ENCODE data around the gene SIM1. TPM values are rescaled to one million over a fixed set of nuclear protein-coding genes. Genes with fewer than 3 reads are reported as not detected.
A peak's percentile ranks its signal among the peaks of the same experiment; 100 is the strongest.

Gene SIM1
- total and polyA plus RNA-seq, 2 experiments from 2014 or later, result 0.30 TPM; not detected in 1

DNA sequence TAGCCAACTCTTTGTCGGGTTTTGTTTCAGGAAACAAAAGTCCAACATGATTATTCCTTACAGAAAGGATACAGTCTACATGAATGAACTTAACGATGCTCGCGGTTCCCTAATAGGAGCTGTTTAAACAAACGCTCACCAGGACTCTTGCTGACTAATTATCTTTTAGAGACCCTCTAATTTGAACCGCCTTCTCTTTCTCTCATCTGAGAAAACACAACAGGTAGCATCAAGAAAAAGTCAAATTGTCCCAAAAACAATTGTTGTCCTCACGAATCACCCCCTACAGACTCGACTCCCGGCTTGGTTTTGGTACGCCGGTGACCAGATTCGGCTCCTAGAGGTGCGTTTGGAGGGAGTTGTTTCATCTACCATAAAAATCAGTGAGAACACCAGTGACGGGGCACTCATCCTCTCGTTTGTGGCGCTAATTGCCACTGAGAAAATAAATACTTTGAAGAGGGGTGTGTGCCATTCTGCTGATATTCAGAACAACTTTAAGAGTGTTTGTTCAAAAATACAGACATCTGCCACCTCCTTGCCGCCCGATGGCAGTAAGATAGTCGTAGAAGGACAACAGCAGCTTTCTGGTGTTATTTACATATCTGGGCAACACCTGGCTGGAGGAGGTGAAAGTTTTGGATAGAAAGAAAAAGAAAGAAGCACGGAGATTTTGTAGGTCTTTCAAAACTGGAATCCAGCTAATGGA is 1.1 kb upstream of the SIM1 start:
- H3K36me3 ChIP-seq (replicated peaks; ENCODE audit: insufficient read depth, low read depth), result no peaks in the 10 kb centered on the region
- H3K4me3 ChIP-seq, result peak overlapping the region; percentile 52
- peak overlapping the region; percentile 76 for H2AFZ ChIP-seq
- H3K27ac ChIP-seq, result no peak overlapping the region
- DNase-seq (ENCODE audit: low spot score), result no peak
- TF ChIP-seq, protein P1, sequence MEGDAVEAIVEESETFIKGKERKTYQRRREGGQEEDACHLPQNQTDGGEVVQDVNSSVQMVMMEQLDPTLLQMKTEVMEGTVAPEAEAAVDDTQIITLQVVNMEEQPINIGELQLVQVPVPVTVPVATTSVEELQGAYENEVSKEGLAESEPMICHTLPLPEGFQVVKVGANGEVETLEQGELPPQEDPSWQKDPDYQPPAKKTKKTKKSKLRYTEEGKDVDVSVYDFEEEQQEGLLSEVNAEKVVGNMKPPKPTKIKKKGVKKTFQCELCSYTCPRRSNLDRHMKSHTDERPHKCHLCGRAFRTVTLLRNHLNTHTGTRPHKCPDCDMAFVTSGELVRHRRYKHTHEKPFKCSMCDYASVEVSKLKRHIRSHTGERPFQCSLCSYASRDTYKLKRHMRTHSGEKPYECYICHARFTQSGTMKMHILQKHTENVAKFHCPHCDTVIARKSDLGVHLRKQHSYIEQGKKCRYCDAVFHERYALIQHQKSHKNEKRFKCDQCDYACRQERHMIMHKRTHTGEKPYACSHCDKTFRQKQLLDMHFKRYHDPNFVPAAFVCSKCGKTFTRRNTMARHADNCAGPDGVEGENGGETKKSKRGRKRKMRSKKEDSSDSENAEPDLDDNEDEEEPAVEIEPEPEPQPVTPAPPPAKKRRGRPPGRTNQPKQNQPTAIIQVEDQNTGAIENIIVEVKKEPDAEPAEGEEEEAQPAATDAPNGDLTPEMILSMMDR (IDR thresholded peaks at IDR 0.05; ENCODE audit: poor library complexity), result no peak
- no peak for TF ChIP-seq EZH2 (IDR thresholded peaks at IDR 0.05; ENCODE audit: borderline replicate concordance)
- TF ChIP-seq EZH2phosphoT487 (IDR thresholded peaks at IDR 0.05; ENCODE audit: low read depth, severe bottlenecking, unreplicated experiment), result no peak
- WGBS (ENCODE audit: low lambda C conversion rate, missing lambda C conversion rate), result 5% methylated on average over 20 of the region's 20 CpGs
- H3K4me2 ChIP-seq, result peak overlapping the region; percentile 96
- H3K4me1 ChIP-seq (ENCODE audit: insufficient read depth), result peaks cover 8% of the 10 kb centered on the region
- no peaks in the 10 kb centered on the region for H3K9me3 ChIP-seq (ENCODE audit: low read depth)
- no peaks in the 10 kb centered on the region for H3K79me2 ChIP-seq
- H3K9me2 ChIP-seq (replicated peaks; ENCODE audit: insufficient read depth), result no peaks in the 10 kb centered on the region
- H4K20me1 ChIP-seq (ENCODE audit: insufficient read depth, poor library complexity, severe bottlenecking), result no peaks in the 10 kb centered on the region
- H3K27me3 ChIP-seq, result peaks cover 100% of the 10 kb centered on the region

GRCh38 chr6:100464162-100464851 is 414 bp downstream of the SIM1 start:
- Histone ChIP-seq H3K27ac (no peak overlapping the region), H3K36me3 (replicated peaks; ENCODE audit: insufficient read depth, low read depth) (no peaks in the 10 kb centered on the region), H3K4me1 (ENCODE audit: insufficient read depth) (peaks cover 8% of the 10 kb centered on the region), H3K79me2 (no peaks in the 10 kb centered on the region), H3K4me2 (peak overlapping the region; percentile 96), H2AFZ (peak overlapping the region; percentile 39), H3K4me3 (no peak overlapping the region), H3K9me2 (replicated peaks; ENCODE audit: insufficient read depth) (no peaks in the 10 kb centered on the region), H3K27me3 (peaks cover 100% of the 10 kb centered on the region), H4K20me1 (ENCODE audit: insufficient read depth, poor library complexity, severe bottlenecking) (no peaks in the 10 kb centered on the region), H3K9me3 (ENCODE audit: low read depth) (no peaks in the 10 kb centered on the region)
- DNase-seq (ENCODE audit: low spot score), result no peak
- peak; percentile 33 for TF ChIP-seq EZH2phosphoT487 (IDR thresholded peaks at IDR 0.05; ENCODE audit: low read depth, severe bottlenecking, unreplicated experiment)
- TF ChIP-seq, protein P1 (IDR thresholded peaks at IDR 0.05; ENCODE audit: poor library complexity), result no peak
- 3% methylated on average over 45 of the region's 46 CpGs for WGBS (ENCODE audit: low lambda C conversion rate, missing lambda C conversion rate)

GRCh38 chr6:100463630-100464161 is 1.0 kb downstream of the SIM1 start:
- TF ChIP-seq EZH2phosphoT487 (IDR thresholded peaks at IDR 0.05; ENCODE audit: low read depth, severe bottlenecking, unreplicated experiment), result peak; percentile 78
- no peak for TF ChIP-seq EZH2 (IDR thresholded peaks at IDR 0.05; ENCODE audit: borderline replicate concordance)
- TF ChIP-seq, protein P1 (IDR thresholded peaks at IDR 0.05; ENCODE audit: poor library complexity), result no peak
- Histone ChIP-seq H2AFZ (peak overlapping the region; percentile 39), H3K4me3 (no peak overlapping the region), H3K27me3 (peaks cover 100% of the 10 kb centered on the region), H3K9me2 (replicated peaks; ENCODE audit: insufficient read depth) (no peaks in the 10 kb centered on the region), H3K79me2 (no peaks in the 10 kb centered on the region), H3K4me1 (ENCODE audit: insufficient read depth) (peaks cover 8% of the 10 kb centered on the region), H3K36me3 (replicated peaks; ENCODE audit: insufficient read depth, low read depth) (no peaks in the 10 kb centered on the region), H3K9me3 (ENCODE audit: low read depth) (no peaks in the 10 kb centered on the region), H4K20me1 (ENCODE audit: insufficient read depth, poor library complexity, severe bottlenecking) (no peaks in the 10 kb centered on the region), H3K4me2 (peak overlapping the region; percentile 96), H3K27ac (no peak overlapping the region)
- DNase-seq (ENCODE audit: low spot score), result no peak
- WGBS (ENCODE audit: low lambda C conversion rate, missing lambda C conversion rate), result 4% methylated on average over 24 of the region's 24 CpGs

All from hepatocyte (in vitro differentiated cells).